ENCODE results near the gene NDUFA11.

The NDUFA11 gene

DNA sequence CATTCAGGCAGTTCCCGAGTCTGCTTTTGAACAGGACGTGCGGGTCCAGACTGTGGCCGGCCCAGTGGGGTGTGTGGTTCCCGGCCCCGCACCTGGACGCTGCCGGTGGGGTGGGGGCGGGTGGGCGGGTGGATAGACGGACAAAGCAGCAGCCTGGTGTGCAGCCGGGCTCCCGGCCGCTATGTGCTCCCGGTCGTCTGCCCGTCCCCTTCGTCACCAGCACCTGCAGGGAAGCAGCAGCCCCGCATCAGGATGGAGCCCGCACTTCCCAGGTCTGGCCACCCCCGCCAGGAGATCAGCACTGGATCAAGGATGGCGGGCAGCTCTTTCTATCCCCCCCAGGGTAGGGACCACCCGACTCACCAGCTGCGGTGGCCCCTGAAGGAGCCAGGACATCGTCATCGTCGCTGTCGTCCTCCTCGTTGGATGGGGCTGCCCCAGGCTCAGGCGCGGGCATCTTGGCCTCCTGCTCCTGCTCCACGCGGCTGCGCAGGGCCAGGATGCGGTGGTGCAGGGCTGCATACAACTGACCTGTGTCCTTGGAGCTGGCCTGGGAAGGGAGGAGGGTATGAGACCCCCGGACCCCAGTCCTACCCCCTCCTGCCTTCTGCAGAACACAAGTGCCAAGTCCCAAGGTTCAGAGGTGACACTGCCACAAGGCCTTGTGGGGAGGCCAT is 14.0 kb upstream of the NDUFA11 start:
- Histone ChIP-seq H3K4me3 (ENCODE audit: low read depth, low read length) (no peak overlapping the region), H3K27me3 (ENCODE audit: insufficient read depth, low read length) (no peaks in the 10 kb centered on the region), H2AFZ (ENCODE audit: low read length, unreplicated experiment) (no peak overlapping the region), H3K36me3 (ENCODE audit: insufficient read depth, low read length) (no peaks in the 10 kb centered on the region), H3K4me1 (ENCODE audit: control insufficient read depth, insufficient read depth, low read length, unreplicated experiment) (peaks cover 5% of the 10 kb centered on the region), H3K27ac (ENCODE audit: low read depth, low read length) (no peak overlapping the region), H3K79me2 (ENCODE audit: control insufficient read depth, insufficient read depth, low read length, unreplicated experiment) (no peaks in the 10 kb centered on the region)

DNA sequence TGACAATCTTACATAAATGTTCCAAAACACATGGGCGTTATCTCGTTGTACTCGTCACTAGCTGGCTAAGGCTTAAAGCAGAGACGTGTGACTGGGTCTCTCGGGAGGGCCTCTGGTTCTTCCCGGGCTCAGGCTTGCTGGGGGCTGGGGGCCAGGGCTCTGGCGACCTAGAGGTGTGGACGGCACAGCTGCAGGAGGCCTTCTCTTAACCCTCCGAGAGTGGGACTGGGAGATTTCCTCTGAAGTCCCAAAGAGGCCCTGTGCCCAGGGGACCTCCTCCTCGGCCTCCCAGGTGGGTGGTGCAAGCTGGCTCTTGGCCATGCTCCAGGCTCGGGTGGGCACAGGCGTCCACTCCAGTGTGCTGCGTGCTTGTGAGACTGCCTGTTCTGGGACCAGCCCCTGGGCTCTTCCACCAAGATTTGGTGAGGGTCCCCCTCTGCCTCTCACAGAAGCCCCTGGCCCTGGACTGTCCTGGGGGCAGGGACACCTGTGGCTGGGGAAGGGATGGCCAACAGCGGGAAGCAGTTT is 12.7 kb upstream of the NDUFA11 start:
- H3K36me3 ChIP-seq (ENCODE audit: insufficient read depth, low read length) = no peaks in the 10 kb centered on the region
- no peaks in the 10 kb centered on the region for H3K79me2 ChIP-seq (ENCODE audit: control insufficient read depth, insufficient read depth, low read length, unreplicated experiment)
- H3K27me3 ChIP-seq (ENCODE audit: insufficient read depth, low read length) = no peaks in the 10 kb centered on the region
- no peak overlapping the region for H2AFZ ChIP-seq (ENCODE audit: low read length, unreplicated experiment)
- H3K4me1 ChIP-seq (ENCODE audit: control insufficient read depth, insufficient read depth, low read length, unreplicated experiment) = peaks cover 5% of the 10 kb centered on the region
- no peak overlapping the region for H3K4me3 ChIP-seq (ENCODE audit: low read depth, low read length)
- H3K27ac ChIP-seq (ENCODE audit: low read depth, low read length) = no peak overlapping the region

DNA sequence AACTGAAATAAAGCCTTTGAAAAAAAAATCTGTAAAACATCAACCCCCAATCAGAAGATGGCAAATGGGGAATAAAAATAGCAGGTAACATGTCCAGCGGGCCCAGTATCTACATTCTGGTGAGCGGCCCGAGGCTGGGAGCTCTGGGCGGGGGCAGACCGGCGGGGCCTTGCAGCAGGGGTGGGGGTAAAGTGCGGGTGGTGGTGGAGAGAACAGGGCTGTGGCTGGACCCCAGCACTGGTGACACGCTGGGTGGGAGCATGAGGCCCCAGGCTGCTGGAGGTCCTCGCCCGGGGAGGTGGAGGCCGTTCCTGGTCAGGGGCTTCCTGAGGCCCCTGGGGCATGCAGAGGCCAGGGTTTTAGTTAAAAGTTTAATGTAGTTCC is 12.2 kb upstream of the NDUFA11 start:
- Histone ChIP-seq H2AFZ (ENCODE audit: low read length, unreplicated experiment) (no peak overlapping the region), H3K4me1 (ENCODE audit: control insufficient read depth, insufficient read depth, low read length, unreplicated experiment) (peaks cover 5% of the 10 kb centered on the region), H3K79me2 (ENCODE audit: control insufficient read depth, insufficient read depth, low read length, unreplicated experiment) (no peaks in the 10 kb centered on the region), H3K27me3 (ENCODE audit: insufficient read depth, low read length) (no peaks in the 10 kb centered on the region), H3K4me3 (ENCODE audit: low read depth, low read length) (no peak overlapping the region), H3K27ac (ENCODE audit: low read depth, low read length) (no peak overlapping the region), H3K36me3 (ENCODE audit: insufficient read depth, low read length) (no peaks in the 10 kb centered on the region)

DNA sequence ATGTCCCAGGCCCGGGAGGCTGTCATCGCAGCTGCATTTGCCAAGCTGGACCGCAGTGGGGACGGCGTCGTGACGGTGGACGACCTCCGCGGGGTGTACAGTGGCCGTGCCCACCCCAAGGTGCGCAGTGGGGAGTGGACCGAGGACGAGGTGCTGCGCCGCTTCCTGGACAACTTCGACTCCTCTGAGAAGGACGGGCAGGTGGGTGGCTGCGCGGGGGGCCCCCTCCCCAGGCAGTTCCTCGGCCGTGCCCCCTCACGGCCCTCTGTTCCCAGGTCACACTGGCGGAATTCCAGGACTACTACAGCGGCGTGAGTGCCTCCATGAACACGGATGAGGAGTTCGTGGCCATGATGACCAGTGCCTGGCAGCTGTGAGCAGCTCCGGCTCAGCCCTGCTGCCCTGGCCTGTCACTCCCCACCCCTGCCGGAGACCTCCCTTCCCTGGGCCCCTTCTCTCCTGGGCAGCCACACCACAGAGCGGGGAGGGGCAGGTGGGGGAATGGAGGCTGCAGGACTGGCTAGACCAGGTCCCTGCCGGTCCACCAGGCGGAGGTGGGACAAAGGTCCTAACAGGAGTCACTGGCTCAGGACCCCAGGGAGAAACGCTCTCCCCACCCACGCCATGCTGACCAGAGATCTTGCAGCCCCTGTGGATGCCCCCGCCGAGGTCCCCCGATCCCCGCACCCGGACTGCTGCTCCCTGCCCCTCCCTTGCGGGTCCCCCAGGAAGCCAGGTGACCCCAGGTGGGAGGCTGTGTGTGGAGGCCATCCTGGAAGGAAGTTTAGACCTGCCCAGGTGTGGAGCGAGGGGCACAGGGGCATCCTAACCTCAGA is 11.6 kb upstream of the NDUFA11 start:
- Histone ChIP-seq H2AFZ (ENCODE audit: low read length, unreplicated experiment) (no peak overlapping the region), H3K27me3 (ENCODE audit: insufficient read depth, low read length) (no peaks in the 10 kb centered on the region), H3K4me1 (ENCODE audit: control insufficient read depth, insufficient read depth, low read length, unreplicated experiment) (peaks cover 5% of the 10 kb centered on the region), H3K4me3 (ENCODE audit: low read depth, low read length) (no peak overlapping the region), H3K36me3 (ENCODE audit: insufficient read depth, low read length) (no peaks in the 10 kb centered on the region), H3K27ac (ENCODE audit: low read depth, low read length) (no peak overlapping the region), H3K79me2 (ENCODE audit: control insufficient read depth, insufficient read depth, low read length, unreplicated experiment) (no peaks in the 10 kb centered on the region)

GRCh38 chr19:5914358-5914774 is 10.8 kb upstream of the NDUFA11 start:
- H3K4me1 ChIP-seq (ENCODE audit: control insufficient read depth, insufficient read depth, low read length, unreplicated experiment) = peaks cover 5% of the 10 kb centered on the region

DNA sequence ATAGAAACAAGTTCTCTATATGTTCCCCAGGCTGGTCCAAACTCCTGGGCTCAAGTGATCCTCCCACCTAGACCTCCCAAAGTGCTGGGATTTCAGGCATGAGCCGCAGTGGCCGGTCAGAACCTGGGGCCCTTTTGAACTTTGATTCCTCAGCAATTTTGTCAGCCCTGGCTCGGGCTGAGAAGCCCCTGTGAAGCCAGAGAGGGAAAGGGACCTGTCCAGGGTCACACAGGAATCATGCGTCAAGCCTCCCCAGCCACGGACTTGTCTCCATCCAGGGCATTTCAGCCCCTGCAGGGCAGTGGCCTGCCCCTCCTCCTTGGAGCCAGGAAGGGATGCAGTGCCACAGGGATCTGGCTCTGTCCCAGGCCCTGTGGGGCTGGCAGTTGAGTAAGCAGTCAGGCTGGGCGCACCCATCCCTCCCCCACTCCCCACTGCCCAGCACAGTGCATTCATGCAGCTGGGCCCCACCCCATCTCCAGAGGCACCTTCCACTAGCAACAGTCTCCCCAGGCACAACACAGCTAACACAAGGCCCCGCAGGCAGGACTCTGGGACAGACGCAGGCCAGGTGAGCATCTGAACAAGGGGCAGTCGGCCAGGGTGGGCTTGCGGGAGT is 10.3 kb upstream of the NDUFA11 start, which contains the start of gene CAPS:
CAPS (plus strand) TSS at position 516 of the 619 bp plus-strand sequence. CDS start 153 bp downstream, outside the sequence.
- no peak within 1 kb of the TSS for H3K27ac ChIP-seq (ENCODE audit: low read depth, low read length)
- no peaks in the 10 kb centered on the region for H3K79me2 ChIP-seq (ENCODE audit: control insufficient read depth, insufficient read depth, low read length, unreplicated experiment)

More at GRCh38 chr19:5914358-5914774, 10.8 kb upstream of the NDUFA11 start:
- Histone ChIP-seq H3K27ac (ENCODE audit: low read depth, low read length) (no peak overlapping the region), H3K36me3 (ENCODE audit: insufficient read depth, low read length) (no peaks in the 10 kb centered on the region), H2AFZ (ENCODE audit: low read length, unreplicated experiment) (no peak overlapping the region), H3K27me3 (ENCODE audit: insufficient read depth, low read length) (no peaks in the 10 kb centered on the region), H3K4me3 (ENCODE audit: low read depth, low read length) (no peak overlapping the region), H3K79me2 (ENCODE audit: control insufficient read depth, insufficient read depth, low read length, unreplicated experiment) (no peaks in the 10 kb centered on the region)

GRCh38 chr19:5911366-5911765 is 7.8 kb upstream of the NDUFA11 start:
- no peaks in the 10 kb centered on the region for H3K27me3 ChIP-seq (ENCODE audit: insufficient read depth, low read length)
- H3K27ac ChIP-seq (ENCODE audit: low read depth, low read length) = no peak overlapping the region
- no peaks in the 10 kb centered on the region for H3K79me2 ChIP-seq (ENCODE audit: control insufficient read depth, insufficient read depth, low read length, unreplicated experiment)
- no peak overlapping the region for H3K4me3 ChIP-seq (ENCODE audit: low read depth, low read length)
- no peak overlapping the region for H2AFZ ChIP-seq (ENCODE audit: low read length, unreplicated experiment)
- H3K36me3 ChIP-seq (ENCODE audit: insufficient read depth, low read length) = no peaks in the 10 kb centered on the region
- peaks cover 5% of the 10 kb centered on the region for H3K4me1 ChIP-seq (ENCODE audit: control insufficient read depth, insufficient read depth, low read length, unreplicated experiment)

More for the DNA sequence above, 10.3 kb upstream of the NDUFA11 start, which contains the start of gene CAPS:
- Histone ChIP-seq H3K36me3 (ENCODE audit: insufficient read depth, low read length) (no peaks in the 10 kb centered on the region), H3K27me3 (ENCODE audit: insufficient read depth, low read length) (no peaks in the 10 kb centered on the region), H2AFZ (ENCODE audit: low read length, unreplicated experiment) (no peak within 1 kb of the TSS), H3K4me3 (ENCODE audit: low read depth, low read length) (no peak within 1 kb of the TSS), H3K4me1 (ENCODE audit: control insufficient read depth, insufficient read depth, low read length, unreplicated experiment) (peaks cover 5% of the 10 kb centered on the region)

GRCh38 chr19:5910638-5910907 is 7.0 kb upstream of the NDUFA11 start:
- Histone ChIP-seq H3K79me2 (ENCODE audit: control insufficient read depth, insufficient read depth, low read length, unreplicated experiment) (no peaks in the 10 kb centered on the region), H3K36me3 (ENCODE audit: insufficient read depth, low read length) (no peaks in the 10 kb centered on the region)

GRCh38 chr19:5908773-5909442 is 5.3 kb upstream of the NDUFA11 start:
- no peaks in the 10 kb centered on the region for H3K4me1 ChIP-seq (ENCODE audit: control insufficient read depth, insufficient read depth, low read length, unreplicated experiment)
- H3K79me2 ChIP-seq (ENCODE audit: control insufficient read depth, insufficient read depth, low read length, unreplicated experiment) = no peaks in the 10 kb centered on the region
- no peaks in the 10 kb centered on the region for H3K36me3 ChIP-seq (ENCODE audit: insufficient read depth, low read length)
- H3K27me3 ChIP-seq (ENCODE audit: insufficient read depth, low read length) = no peaks in the 10 kb centered on the region
- H3K4me3 ChIP-seq (ENCODE audit: low read depth, low read length) = no peak overlapping the region
- H3K27ac ChIP-seq (ENCODE audit: low read depth, low read length) = no peak overlapping the region
- H2AFZ ChIP-seq (ENCODE audit: low read length, unreplicated experiment) = no peak overlapping the region

More at GRCh38 chr19:5910638-5910907, 7.0 kb upstream of the NDUFA11 start:
- Histone ChIP-seq H3K4me1 (ENCODE audit: control insufficient read depth, insufficient read depth, low read length, unreplicated experiment) (peaks cover 5% of the 10 kb centered on the region), H3K27me3 (ENCODE audit: insufficient read depth, low read length) (no peaks in the 10 kb centered on the region), H2AFZ (ENCODE audit: low read length, unreplicated experiment) (no peak overlapping the region), H3K27ac (ENCODE audit: low read depth, low read length) (no peak overlapping the region), H3K4me3 (ENCODE audit: low read depth, low read length) (no peak overlapping the region)

DNA sequence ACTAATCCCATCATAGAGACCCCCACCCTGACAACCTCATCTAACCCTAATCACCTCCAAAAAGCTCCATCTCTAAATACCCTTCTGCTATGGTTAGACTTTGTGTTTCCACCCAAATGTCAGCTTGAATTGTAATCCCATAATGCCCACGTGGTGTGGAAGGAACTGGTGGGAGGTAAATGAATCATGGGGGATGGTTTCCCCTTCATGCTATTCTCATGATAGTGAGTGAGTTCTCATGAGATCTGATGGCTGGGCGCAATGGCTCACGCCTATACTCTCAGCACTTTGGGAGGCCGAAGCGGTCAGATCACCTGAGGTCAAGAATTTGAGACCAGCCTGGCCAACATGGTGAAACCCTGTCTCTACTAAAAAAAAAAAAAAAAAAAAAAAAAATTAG is 3.7 kb upstream of the NDUFA11 start:
- Histone ChIP-seq H3K27me3 (ENCODE audit: insufficient read depth, low read length) (no peaks in the 10 kb centered on the region), H3K4me1 (ENCODE audit: control insufficient read depth, insufficient read depth, low read length, unreplicated experiment) (peaks cover 4% of the 10 kb centered on the region), H3K79me2 (ENCODE audit: control insufficient read depth, insufficient read depth, low read length, unreplicated experiment) (peaks cover 14% of the 10 kb centered on the region), H3K4me3 (ENCODE audit: low read depth, low read length) (no peak overlapping the region), H2AFZ (ENCODE audit: low read length, unreplicated experiment) (no peak overlapping the region), H3K27ac (ENCODE audit: low read depth, low read length) (no peak overlapping the region), H3K36me3 (ENCODE audit: insufficient read depth, low read length) (no peaks in the 10 kb centered on the region)

Data from ACC112 (cell line).